IMR-90 (cell line): ENCODE data around the gene MAOA.

Experiments used
- BHLHE40 ChIP-seq: fragments of 150-350 bp; IDR thresholded peaks from 2 replicates; pipeline ENCODE4 v1.6.1; 2016; ENCODE audit warnings: mild to moderate bottlenecking, low read depth, low read length
- CEBPB ChIP-seq: IDR thresholded peaks from 2 replicates; pipeline ENCODE4 v1.6.1; 2012; ENCODE audit warnings: low read depth, low read length, improper control_type of control experiment
- CTCF ChIP-seq: conservative IDR thresholded peaks from 2 replicates; pipeline ENCODE4 v1.5.1; 2012; ENCODE audit warnings: mild to moderate bottlenecking, low read depth, low read length, improper control_type of control experiment
- ELK1 ChIP-seq: fragments of 150-350 bp; IDR thresholded peaks from 2 replicates; pipeline ENCODE4 v1.6.1; 2016; ENCODE audit warnings: low read depth, mild to moderate bottlenecking, low read length, moderate library complexity, borderline replicate concordance
- MAFK ChIP-seq: IDR thresholded peaks from 2 replicates; pipeline ENCODE4 v1.6.1; 2012; ENCODE audit warnings: low read depth, low read length, improper control_type of control experiment
- MXI1 ChIP-seq: IDR thresholded peaks from 2 replicates; pipeline ENCODE4 v1.6.1; 2012; ENCODE audit warnings: low read depth, mild to moderate bottlenecking, low read length, moderate library complexity, borderline replicate concordance
- POLR2A ChIP-seq: IDR thresholded peaks from 2 replicates; pipeline ENCODE4 v1.6.1; 2012; ENCODE audit warnings: mild to moderate bottlenecking, low read depth, low read length
- RFX5 ChIP-seq: IDR thresholded peaks from 2 replicates; pipeline ENCODE4 v1.8.0; 2012; ENCODE audit warnings: low read depth, mild to moderate bottlenecking, low read length, moderate library complexity

DNA sequence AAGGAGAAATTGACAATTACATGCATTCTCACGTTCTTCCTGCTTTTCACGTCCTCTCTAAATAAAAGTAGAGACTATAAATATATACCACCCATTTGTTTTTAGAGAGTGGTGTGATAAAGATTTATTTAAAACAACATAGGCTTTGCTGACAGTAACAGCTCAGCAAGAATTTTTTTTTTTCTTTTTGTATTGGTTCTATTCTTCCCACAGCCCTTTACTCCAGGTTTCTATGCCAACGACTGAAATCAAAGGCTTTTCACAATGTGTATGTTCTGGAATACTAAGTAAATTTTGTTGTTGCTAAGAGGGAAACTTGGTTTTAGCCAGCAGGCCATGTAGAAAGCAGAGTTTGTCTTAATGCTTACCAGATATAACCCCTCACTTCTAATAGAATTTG, 43.4 kb downstream of the MAOA start:
- TF ChIP-seq POLR2A (no peak), CTCF (no peak), RFX5 (no peak), MXI1 (no peak), MAFK (no peak), BHLHE40 (no peak), ELK1 (no peak), CEBPB (no peak)
